ENCODE data around the gene TOP3A. TPM values are rescaled to one million over a fixed set of nuclear protein-coding genes. Genes with fewer than 3 reads are reported as not detected.
"Not testable (repeated sequence)": the region's sequence is repeated elsewhere in the genome, so short reads cannot be mapped to it uniquely, and the experiment has no call there.

Gene TOP3A
- total RNA-seq, 4 donors from 2014 or later = 22.9 to 47.2 (median 27.5) TPM

- under 1% methylated on average over 19 of the region's 39 CpGs for WGBS
- Histone ChIP-seq H3K4me1 (peaks cover 63% of the 10 kb centered on the region), H3K9me3 (no peaks in the 10 kb centered on the region), H3K27ac (peak overlapping the region; percentile 96), H3K27me3 (no peaks in the 10 kb centered on the region), H3K4me3 (peak overlapping the region; percentile 84), H3K36me3 (peaks cover 19% of the 10 kb centered on the region)
- no peak for DNase-seq (ENCODE audit: low spot score in 2 of 2)
- TF ChIP-seq POLR2A (IDR thresholded peaks at IDR 0.05) (no peak), CTCF (IDR thresholded peaks at IDR 0.05) (no peak), EP300 (IDR thresholded peaks at IDR 0.05) (no peak), POLR2AphosphoS5 (IDR thresholded peaks at IDR 0.05) (no peak)
Measured at GRCh38 chr17:18314059-18314730, 599 bp downstream of the TOP3A start.

- DNase-seq (ENCODE audit: low spot score in 2 of 2) = no peak
- Histone ChIP-seq H3K4me3 (no peak overlapping the region), H3K27ac (no peak overlapping the region), H3K36me3 (peaks cover 45% of the 10 kb centered on the region), H3K9me3 (no peaks in the 10 kb centered on the region), H3K27me3 (no peaks in the 10 kb centered on the region), H3K4me1 (peaks cover 23% of the 10 kb centered on the region)
- TF ChIP-seq POLR2AphosphoS5 (IDR thresholded peaks at IDR 0.05) = no peak
- no peak for TF ChIP-seq EP300 (IDR thresholded peaks at IDR 0.05)
- no peak for TF ChIP-seq CTCF (IDR thresholded peaks at IDR 0.05)
- TF ChIP-seq POLR2A (IDR thresholded peaks at IDR 0.05) = no peak
- 98% methylated on average over 4 of the region's 4 CpGs for WGBS
Measured at GRCh38 chr17:18309202-18309601, 5.6 kb downstream of the TOP3A start.

GRCh38 chr17:18303206-18303605 lies 11.6 kb downstream of the TOP3A start:
- WGBS = 84% methylated on average over 13 of the region's 13 CpGs
- peaks cover 91% of the 10 kb centered on the region for H3K36me3 ChIP-seq
- H3K4me1 ChIP-seq = not testable (repeated sequence)

GRCh38 chr17:18300725-18301480 lies 13.9 kb downstream of the TOP3A start:
- WGBS = 74% methylated on average over 8 of the region's 8 CpGs
- Histone ChIP-seq H3K4me3 (no peak overlapping the region), H3K27ac (no peak overlapping the region), H3K4me1 (no peaks in the 10 kb centered on the region), H3K36me3 (peaks cover 78% of the 10 kb centered on the region), H3K27me3 (no peaks in the 10 kb centered on the region), H3K9me3 (no peaks in the 10 kb centered on the region)
- no peak for DNase-seq (ENCODE audit: low spot score in 2 of 2)
- TF ChIP-seq CTCF (IDR thresholded peaks at IDR 0.05) = no peak

More at GRCh38 chr17:18303206-18303605, 11.6 kb downstream of the TOP3A start:
- H3K27ac ChIP-seq; H3K27me3 ChIP-seq; DNase-seq (ENCODE audit: low spot score in 2 of 2); H3K4me3 ChIP-seq; H3K9me3 ChIP-seq: not testable (repeated sequence)

GRCh38 chr17:18298061-18298460 lies 16.7 kb downstream of the TOP3A start:
- no CpG with 5 or more reads among the region's 30 CpGs for WGBS
- not testable (repeated sequence) for H3K4me3 ChIP-seq; DNase-seq (ENCODE audit: low spot score in 2 of 2); H3K9me3 ChIP-seq; H3K27me3 ChIP-seq; H3K27ac ChIP-seq; H3K4me1 ChIP-seq
- H3K36me3 ChIP-seq = peaks cover 70% of the 10 kb centered on the region

GRCh38 chr17:18291718-18292540 lies 22.9 kb downstream of the TOP3A start:
- H3K36me3 ChIP-seq = peaks cover 83% of the 10 kb centered on the region
- WGBS = 91% methylated on average over 15 of the region's 15 CpGs

More at GRCh38 chr17:18291718-18292540, 22.9 kb downstream of the TOP3A start:
- no peak overlapping the region for H3K27ac ChIP-seq
- H3K4me3 ChIP-seq = no peak overlapping the region
- H3K4me1 ChIP-seq = no peaks in the 10 kb centered on the region
- H3K27me3 ChIP-seq = no peaks in the 10 kb centered on the region
- H3K9me3 ChIP-seq = no peaks in the 10 kb centered on the region
- no peak for DNase-seq (ENCODE audit: low spot score in 2 of 2)
- no peak for TF ChIP-seq POLR2A (IDR thresholded peaks at IDR 0.05)
- TF ChIP-seq POLR2AphosphoS5 (IDR thresholded peaks at IDR 0.05) = no peak
- no peak for TF ChIP-seq CTCF (IDR thresholded peaks at IDR 0.05)
- TF ChIP-seq EP300 (IDR thresholded peaks at IDR 0.05) = no peak
